Mesodermal cell (in vitro differentiated cells): ENCODE results near the gene PAPPA.
A peak's percentile ranks its signal among the peaks of the same experiment; 100 is the strongest.

Source experiments
- H3K27ac ChIP-seq: 2 replicates; pipeline ENCODE4 v1.7.0; 2013; ENCODE audit warnings: mild to moderate bottlenecking, low read depth, low read length, moderate library complexity; ENCODE audit not compliant: severe bottlenecking
- H3K36me3 ChIP-seq: 2 replicates; pipeline ENCODE4 v1.7.1; 2013; ENCODE audit warnings: mild to moderate bottlenecking, low read length, moderate library complexity; ENCODE audit not compliant: control insufficient read depth, insufficient read depth
- H3K4me1 ChIP-seq: one replicate; pipeline ENCODE4 v1.7.1; 2013; ENCODE audit warnings: mild to moderate bottlenecking, low read length; ENCODE audit not compliant: insufficient read depth, control insufficient read depth, poor library complexity, severe bottlenecking
- H3K4me3 ChIP-seq: 2 replicates; pipeline ENCODE4 v1.7.0; 2013; ENCODE audit warnings: low read length, control low read depth, mild to moderate bottlenecking; ENCODE audit not compliant: insufficient read depth, poor library complexity, severe bottlenecking; ENCODE audit errors: extremely low read depth
- H3K9me3 ChIP-seq: 2 replicates; pipeline ENCODE4 v1.7.1; 2013; ENCODE audit warnings: mild to moderate bottlenecking, low read length, moderate library complexity; ENCODE audit not compliant: control insufficient read depth
- WGBS, 2 experiments: methylation state at CpG; one replicate each; pipeline ENCODE4 v1.1.5; 2013; ENCODE audit warnings: missing lambda C conversion rate in 2 of 2; ENCODE audit not compliant: insufficient coverage in 2 of 2; 5-methylcytosine and 5-hydroxymethylcytosine counted together

Gene PAPPA

DNA sequence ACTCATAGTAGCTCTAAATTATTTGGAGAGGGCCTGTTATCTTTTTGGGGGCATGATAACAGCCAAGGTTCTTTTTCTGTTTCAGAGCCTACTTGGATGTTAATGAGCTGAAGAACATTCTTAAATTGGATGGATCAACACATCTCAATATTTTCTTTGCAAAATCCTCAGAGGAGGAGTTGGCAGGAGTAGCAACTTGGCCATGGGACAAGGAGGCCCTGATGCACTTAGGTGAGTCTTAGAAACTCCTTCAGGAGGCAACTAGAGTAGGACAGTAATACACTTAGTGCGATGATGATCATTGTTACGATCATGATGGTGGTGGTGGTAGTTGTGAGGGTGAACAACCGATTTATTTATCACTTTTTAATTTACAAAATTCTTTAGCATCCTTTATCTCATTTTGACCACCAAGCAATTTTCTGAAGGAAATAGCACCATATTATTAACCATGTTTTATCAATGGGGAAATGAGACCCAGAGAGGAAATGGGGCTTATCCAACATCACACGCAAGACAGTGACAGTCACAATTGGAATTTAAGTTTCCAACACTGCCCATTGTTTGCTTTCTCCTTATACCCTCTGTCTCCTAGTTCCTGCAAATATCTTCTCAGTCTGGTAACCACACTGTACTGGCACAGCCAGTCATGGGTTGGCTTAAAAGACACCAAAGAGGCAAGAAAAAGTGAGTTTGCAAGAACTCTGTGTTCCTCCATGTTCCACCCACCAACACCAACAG, 54.0 kb downstream of the PAPPA start:
- Histone ChIP-seq H3K27ac (peak overlapping the region; percentile 51), H3K4me1 (peaks cover 10% of the 10 kb centered on the region), H3K4me3 (no peak overlapping the region), H3K9me3 (no peaks in the 10 kb centered on the region), H3K36me3 (peaks cover 70% of the 10 kb centered on the region)
- WGBS, 2 experiments = 86% methylated on average over 1 of the region's 4 CpGs; no CpG with 5 or more reads in 1 of the 2 experiments

DNA sequence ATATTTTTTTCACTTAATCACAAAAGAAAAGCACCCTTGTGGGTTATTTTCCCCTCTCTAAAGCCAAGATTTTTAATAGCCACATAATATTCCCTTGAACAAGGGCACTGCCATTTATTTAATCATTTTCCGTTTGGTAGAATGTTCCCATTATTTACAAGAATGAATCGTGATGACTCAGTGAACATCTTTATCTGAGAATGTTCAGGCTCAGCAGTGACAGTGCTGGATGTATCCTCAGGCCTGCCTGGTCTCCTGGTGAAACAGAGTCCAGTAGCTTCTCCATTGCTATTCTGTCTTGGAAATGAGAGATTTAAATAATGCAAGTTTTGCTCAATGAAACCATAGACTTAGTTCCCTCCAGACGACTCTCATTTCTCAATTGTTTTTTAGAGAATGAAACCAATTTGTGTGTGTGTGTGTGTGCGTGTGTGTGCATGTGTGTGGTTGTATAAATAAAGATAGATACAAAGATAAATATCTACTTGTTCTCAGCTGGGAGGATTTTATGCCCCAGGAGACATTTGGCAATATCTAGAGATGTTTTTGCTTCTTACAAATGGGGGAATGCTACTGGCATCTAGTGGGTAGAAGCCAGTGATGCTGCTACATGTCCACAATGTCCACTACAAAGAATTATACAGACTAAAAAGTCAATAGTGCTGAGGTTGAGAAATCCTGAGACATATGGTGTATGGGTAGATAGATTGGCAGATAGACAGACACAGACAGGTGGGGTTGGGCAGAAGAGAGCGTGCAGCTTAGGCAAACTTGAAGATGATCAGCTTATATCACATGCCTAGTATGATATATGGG, 55.0 kb downstream of the PAPPA start:
- 86 to 93% methylated on average over 3 of the region's 5 CpGs for WGBS, 2 experiments
- Histone ChIP-seq H3K36me3 (peaks cover 69% of the 10 kb centered on the region), H3K27ac (peak overlapping the region; percentile 51), H3K4me3 (no peak overlapping the region), H3K9me3 (no peaks in the 10 kb centered on the region), H3K4me1 (peaks cover 10% of the 10 kb centered on the region)

DNA sequence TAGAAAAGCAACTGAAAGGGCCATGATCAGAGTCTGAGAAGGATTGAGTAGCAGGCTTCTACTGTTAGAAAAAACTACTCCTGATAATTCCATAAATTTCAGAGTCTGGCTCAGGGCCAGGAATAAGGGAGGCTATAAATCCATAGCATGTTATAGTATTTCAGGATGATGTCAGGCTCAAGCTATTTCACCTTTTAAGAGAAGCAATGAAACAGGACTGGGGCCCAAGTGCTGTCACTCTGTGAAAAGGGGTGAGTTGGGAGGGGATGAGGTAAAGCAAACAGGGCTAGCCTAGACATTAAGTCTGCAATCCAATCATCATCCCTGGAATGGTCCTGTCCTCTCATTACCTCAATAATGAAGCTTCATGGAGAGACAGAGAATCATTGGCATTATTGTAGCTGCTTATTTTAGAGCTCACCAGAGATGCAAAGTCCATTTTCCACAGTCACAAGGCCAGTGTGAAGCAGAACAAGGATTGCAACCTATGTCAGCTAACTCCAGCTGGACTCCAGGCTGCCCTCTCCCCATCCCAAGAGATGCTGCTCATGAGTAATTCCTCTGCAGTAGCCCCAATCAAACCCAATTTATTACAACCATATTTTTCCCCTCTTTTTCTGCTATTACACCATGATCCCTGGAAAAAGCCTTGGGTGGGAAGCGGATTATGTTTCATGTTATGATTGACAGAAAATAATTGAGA, 56.0 kb downstream of the PAPPA start:
- peaks cover 10% of the 10 kb centered on the region for H3K4me1 ChIP-seq
- no peaks in the 10 kb centered on the region for H3K9me3 ChIP-seq
- no peak overlapping the region for H3K27ac ChIP-seq
- H3K36me3 ChIP-seq = peaks cover 72% of the 10 kb centered on the region
- no peak overlapping the region for H3K4me3 ChIP-seq
- no CpG with 5 or more reads among the region's 1 CpG for WGBS, 2 experiments

DNA sequence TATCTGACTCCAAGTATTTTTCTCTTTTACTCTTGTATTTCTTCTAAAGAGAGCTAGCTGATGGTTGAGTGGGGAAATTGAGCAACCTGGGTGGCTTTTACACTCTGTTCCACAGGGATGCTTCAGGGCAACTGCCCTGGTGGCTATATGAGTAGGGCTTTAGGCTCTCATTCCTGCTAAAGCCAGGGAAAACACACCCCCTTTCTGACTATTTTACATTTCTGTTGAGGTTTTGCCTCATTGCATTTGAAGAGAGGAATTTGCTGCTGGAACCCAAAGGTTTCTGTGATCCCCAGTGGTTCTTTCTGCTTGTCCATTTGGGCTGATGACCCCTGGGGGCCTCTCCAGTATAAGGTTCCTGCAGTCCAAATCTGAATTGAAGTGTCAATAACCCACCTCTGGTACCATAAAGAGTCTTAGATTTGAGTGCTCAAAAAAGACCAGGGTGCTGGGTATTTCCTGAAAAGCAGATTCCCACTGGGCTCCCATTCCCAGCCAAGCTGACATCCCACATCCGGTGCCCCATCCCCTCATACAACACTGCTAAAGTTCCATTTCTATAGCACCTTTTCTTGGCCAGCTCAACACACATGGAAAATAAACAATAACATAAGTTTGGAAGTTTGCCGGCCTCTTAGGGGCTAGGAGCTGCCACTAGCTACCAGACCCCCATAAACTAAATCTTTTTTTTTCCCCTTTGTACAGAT, 59.5 kb downstream of the PAPPA start:
- H3K4me1 ChIP-seq = peaks cover 8% of the 10 kb centered on the region
- H3K36me3 ChIP-seq = peaks cover 92% of the 10 kb centered on the region
- WGBS, 2 experiments = 50 to 60% methylated on average over 1 of the region's 2 CpGs
- no peak overlapping the region for H3K27ac ChIP-seq
- H3K4me3 ChIP-seq = no peak overlapping the region
- no peaks in the 10 kb centered on the region for H3K9me3 ChIP-seq

DNA sequence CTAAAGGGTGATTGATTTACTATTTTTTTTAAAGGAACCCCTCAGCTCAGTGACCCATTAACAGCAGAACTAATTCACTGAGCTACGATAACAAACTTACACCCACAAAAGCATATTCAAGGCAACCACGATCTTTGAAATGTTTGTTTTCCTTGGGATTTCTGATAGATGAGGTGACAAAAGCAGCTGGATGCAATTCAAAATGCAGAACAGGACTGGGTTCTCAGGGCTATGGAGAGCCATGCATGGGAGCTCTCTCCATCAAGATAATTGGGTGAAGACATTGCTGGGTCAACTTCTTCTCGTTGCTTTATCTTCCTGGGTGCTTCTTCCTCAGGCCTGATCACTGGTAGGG, 60.1 kb downstream of the PAPPA start:
- Histone ChIP-seq H3K27ac (no peak overlapping the region), H3K4me1 (peaks cover 3% of the 10 kb centered on the region), H3K9me3 (no peaks in the 10 kb centered on the region), H3K4me3 (no peak overlapping the region), H3K36me3 (peaks cover 92% of the 10 kb centered on the region)
- 100% methylated on average over 1 of the region's 3 CpGs for WGBS, 2 experiments

DNA sequence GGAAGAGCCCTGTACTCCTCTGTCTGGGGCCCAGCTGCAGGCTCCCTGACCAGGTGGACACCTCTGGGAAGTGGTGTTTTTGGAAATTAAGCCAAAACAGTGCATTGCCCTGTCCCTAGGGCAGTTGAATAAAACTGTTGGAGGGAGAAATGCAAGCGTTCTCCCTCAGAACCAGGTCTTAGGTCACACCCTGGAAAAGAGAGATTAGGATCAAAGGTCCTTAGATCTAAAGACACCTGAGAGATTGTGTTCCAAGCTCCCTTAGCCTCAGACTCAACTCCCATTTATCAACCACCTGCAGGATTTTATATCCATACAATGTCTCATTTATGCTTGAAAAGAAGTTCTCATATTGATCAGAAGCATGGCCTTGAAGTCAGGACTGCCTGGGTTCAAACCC, 64.8 kb downstream of the PAPPA start:
- Histone ChIP-seq H3K36me3 (peaks cover 88% of the 10 kb centered on the region), H3K4me1 (no peaks in the 10 kb centered on the region), H3K27ac (no peak overlapping the region), H3K4me3 (no peak overlapping the region), H3K9me3 (no peaks in the 10 kb centered on the region)
- 89% methylated on average over 1 of the region's 1 CpG; no CpG with 5 or more reads in 1 of the 2 experiments for WGBS, 2 experiments

DNA sequence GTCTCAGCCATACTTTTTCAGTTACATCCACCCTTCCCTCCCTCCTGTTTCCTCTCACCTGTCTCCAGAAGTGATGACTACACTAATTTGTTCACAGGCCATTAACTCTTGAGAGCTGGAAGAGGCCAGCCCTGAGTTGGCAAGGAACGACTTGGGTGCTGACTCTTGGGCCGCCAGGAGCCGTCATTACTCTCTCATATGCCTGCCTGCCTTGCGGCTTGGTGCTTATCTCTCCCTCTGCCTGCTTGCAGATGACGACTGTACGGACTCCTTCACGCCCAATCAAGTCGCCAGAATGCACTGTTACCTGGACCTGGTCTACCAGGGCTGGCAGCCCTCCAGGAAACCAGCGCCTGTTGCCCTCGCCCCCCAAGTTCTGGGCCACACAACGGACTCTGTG, 66.1 kb downstream of the PAPPA start:
- no peak overlapping the region for H3K4me3 ChIP-seq

DNA sequence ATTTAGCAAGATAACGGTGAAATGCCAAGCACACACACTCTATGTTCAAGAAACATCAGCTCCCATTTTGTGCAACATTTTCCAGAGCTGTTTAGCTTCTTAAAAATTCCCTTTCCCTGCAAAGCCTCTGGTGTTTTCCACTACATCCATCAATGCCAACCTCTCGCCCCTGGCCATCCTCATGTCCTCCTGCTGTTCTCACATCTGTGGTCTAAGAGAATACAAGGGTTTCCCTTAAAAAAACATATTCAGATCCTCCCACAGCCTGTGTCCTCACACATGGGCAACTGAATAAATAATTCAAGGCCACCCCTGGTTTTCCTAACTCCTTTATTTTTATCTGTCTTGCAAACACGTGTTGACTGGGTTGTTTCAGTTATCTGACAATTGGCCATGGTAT, 70.3 kb downstream of the PAPPA start:
- WGBS, 2 experiments = 79 to 84% methylated on average over 2 of the region's 3 CpGs
- Histone ChIP-seq H3K4me3 (no peak overlapping the region), H3K4me1 (no peaks in the 10 kb centered on the region), H3K36me3 (peaks cover 86% of the 10 kb centered on the region), H3K9me3 (no peaks in the 10 kb centered on the region), H3K27ac (no peak overlapping the region)

More for the DNA sequence above, 66.1 kb downstream of the PAPPA start:
- 92 to 94% methylated on average over 10 to 11 of the region's 11 CpGs for WGBS, 2 experiments
- no peak overlapping the region for H3K27ac ChIP-seq
- H3K9me3 ChIP-seq = no peaks in the 10 kb centered on the region
- H3K36me3 ChIP-seq = peaks cover 84% of the 10 kb centered on the region
- no peaks in the 10 kb centered on the region for H3K4me1 ChIP-seq

DNA sequence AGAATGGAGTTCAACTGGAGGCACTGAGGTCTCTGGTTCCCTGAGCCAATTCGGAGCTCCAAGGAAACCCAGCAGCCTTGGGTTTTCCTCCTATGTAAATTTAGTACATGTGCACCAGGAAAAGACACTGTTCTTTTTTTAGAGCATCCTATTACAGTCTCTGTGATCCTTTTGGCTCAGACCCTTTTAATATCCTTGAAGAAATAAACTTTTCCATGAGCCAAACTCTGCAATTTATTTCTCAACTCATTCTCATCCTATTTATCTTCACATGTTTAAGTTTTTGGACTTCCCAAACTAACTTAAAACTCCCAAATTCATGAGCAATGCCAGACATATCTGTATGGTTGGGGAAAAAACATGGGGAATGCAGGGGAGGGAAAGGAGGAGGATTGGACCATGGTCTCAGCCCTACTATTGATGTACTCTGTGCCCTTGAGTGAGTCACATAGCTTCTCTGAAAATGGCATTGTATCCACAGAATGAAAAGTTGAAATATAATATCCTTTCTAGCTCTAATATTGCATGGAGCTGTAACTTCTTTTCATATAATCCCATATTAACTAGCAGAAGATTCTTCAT, 76.6 kb downstream of the PAPPA start:
- Histone ChIP-seq H3K9me3 (no peaks in the 10 kb centered on the region), H3K36me3 (peaks cover 71% of the 10 kb centered on the region), H3K4me3 (no peak overlapping the region), H3K4me1 (peaks cover 30% of the 10 kb centered on the region), H3K27ac (no peak overlapping the region)
- 0% methylated on average over 1 of the region's 1 CpG for WGBS, 2 experiments
